GM13977 (cell line): ENCODE results near the gene PUM2.

ENCODE experiments used
- DNase-seq: peaks from one replicate; pipeline ENCODE4 v3.0.0; 2012; ENCODE audit warnings: low spot score
- in situ Hi-C: fragments of 300-500 bp; cut with MboI; formaldehyde crosslinking; loops from one replicate; pipeline ENCODE4 v1.12.0; 2022; ENCODE audit warnings: low sequenced_read_pairs, low pct_unique_long_range_greater_than_20kb, mixed read lengths, inconsistent platforms; ENCODE audit not compliant: unreplicated experiment
- TF ChIP-seq, protein P1 (sequence below): IDR thresholded peaks from 2 replicates; pipeline ENCODE4 v1.5.1; 2012; ENCODE audit warnings: mild to moderate bottlenecking, control low read depth; ENCODE audit not compliant: insufficient read depth; ENCODE audit errors: extremely low read depth, missing control alignments

The PUM2 gene

DNA sequence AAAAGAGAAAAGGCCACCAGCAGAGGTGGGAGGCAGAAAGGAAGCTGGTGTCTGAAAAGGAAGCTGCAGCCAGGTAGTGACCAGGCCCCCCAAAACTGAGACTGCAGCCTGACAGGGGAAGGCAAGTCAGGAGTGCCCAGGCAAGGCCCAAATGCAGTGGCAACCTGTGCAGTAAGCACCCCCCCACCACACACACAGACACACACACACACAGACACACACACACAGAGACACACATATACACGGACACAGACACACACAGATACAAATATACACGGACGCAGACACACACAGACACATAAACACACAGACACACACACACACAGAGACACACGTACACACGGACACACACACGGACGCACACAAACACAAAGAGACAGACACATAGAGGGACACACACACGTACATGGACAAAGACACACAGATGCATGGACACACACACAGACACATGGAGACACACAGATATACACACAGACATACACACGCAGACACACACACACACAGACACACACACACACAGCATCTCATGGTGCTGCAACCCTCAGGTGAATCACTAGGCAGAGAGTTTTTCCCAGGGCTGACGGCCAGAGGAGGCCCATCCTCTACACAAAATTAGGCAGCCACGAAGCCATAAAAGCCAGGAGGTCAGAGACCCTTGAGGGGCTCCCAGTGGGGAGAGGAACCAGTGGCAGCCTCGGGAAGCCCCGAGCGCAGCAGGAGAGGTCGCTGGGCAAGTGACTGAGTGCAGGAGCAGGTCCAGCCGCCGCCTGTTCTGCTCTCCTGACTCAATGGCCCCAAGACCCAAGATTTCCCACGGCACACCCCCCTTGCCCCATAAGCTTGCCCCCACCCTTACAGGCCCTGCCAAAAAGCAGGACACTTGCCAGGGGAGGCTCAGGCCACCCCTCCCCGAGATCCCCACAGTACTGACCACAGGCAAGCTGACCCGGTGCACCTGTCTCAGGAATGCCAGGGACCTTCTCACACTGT lies 132.0 kb downstream of the PUM2 start:
- in situ Hi-C loops = no loop called here
- TF ChIP-seq, protein P1, sequence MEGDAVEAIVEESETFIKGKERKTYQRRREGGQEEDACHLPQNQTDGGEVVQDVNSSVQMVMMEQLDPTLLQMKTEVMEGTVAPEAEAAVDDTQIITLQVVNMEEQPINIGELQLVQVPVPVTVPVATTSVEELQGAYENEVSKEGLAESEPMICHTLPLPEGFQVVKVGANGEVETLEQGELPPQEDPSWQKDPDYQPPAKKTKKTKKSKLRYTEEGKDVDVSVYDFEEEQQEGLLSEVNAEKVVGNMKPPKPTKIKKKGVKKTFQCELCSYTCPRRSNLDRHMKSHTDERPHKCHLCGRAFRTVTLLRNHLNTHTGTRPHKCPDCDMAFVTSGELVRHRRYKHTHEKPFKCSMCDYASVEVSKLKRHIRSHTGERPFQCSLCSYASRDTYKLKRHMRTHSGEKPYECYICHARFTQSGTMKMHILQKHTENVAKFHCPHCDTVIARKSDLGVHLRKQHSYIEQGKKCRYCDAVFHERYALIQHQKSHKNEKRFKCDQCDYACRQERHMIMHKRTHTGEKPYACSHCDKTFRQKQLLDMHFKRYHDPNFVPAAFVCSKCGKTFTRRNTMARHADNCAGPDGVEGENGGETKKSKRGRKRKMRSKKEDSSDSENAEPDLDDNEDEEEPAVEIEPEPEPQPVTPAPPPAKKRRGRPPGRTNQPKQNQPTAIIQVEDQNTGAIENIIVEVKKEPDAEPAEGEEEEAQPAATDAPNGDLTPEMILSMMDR = no peak
- no peak for DNase-seq

DNA sequence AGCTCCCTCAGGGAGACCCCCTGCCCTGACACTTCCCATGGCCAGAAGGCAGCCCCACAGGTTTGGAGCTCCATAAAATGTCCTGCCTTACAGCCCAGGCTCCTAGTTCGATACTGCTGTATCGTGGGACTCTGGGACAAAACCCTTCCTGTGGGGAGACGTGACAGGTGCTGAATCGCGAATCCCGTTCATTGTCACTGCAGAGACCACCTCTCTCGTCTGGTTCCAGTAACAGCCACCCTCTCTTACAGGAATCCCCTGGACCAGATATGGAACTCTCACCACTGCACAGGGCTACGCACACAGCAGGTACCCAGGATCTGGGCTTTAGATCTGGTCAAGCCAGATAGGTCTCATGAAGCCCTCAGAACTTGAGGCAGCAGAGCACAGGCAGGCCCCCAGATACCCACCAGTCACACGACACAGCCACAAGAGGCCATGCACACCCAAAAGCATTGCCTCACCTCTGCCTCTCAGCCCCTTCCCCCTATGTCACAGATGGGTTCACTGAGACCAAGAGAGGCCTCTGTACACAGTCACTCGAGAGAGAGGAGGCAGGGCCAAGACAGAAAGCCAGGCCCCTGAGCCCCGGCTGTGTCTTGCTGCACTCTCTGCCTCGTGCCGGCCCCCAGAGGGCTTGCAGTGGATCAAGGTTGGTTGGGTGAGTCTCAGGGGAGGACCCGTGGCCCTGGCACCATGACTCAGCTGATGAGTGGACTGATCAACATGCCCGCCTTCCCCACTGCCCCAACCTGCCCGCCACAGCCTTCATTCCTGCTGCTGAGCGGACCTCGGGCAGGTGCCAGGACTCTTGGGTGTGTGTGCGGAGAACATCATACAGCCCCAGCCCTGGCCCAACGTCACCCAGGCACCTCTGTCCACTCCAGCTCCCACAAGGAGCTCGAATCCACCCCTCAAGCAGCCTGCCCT lies 133.3 kb downstream of the PUM2 start:
- DNase-seq = no peak
- in situ Hi-C loops = no loop called here
- TF ChIP-seq, protein P1 = no peak

DNA sequence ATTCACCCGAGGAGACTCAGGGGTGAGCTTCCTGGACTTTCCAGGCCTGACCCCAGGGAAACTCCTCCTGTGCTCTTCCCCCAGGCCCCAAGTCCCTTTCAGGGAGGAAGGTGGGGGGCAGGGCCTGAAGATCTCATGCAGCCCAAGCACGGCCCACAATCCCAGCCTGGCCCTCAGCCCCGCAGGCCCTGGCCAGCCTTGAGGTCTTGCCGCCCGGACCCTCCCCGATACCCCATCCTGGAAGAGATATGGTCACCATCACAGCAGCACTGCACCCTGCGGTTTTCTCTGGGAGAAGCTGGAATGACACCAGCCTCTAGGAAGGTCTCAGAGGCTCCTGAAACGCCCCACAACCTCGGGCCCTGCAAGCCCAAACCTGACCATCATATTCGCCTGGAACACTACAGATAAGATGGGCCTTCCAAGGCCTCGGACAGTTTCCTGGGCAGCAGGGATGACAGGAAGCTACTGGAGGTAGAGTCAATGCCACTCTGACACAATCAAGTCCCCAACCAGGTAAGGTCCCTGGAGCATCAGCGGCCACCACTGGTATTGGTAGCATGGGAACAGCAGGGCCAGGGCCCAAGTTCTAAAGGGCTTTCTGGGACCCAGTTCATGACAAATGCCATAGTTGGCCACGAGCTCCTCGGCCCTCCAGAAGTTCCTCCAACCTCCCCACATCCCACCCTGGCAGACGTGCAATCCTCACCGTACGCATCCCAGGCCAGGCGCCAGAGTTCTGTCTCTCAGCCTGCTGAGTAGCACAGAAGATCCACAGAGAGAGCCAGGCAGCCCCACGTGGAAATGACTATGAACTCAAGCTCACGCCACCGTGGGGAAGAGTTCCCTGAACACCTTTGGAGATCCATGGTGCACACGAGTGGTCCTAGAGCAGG lies 134.3 kb downstream of the PUM2 start:
- no peak for DNase-seq
- TF ChIP-seq, protein P1 = no peak
- in situ Hi-C loops = no loop called here

DNA sequence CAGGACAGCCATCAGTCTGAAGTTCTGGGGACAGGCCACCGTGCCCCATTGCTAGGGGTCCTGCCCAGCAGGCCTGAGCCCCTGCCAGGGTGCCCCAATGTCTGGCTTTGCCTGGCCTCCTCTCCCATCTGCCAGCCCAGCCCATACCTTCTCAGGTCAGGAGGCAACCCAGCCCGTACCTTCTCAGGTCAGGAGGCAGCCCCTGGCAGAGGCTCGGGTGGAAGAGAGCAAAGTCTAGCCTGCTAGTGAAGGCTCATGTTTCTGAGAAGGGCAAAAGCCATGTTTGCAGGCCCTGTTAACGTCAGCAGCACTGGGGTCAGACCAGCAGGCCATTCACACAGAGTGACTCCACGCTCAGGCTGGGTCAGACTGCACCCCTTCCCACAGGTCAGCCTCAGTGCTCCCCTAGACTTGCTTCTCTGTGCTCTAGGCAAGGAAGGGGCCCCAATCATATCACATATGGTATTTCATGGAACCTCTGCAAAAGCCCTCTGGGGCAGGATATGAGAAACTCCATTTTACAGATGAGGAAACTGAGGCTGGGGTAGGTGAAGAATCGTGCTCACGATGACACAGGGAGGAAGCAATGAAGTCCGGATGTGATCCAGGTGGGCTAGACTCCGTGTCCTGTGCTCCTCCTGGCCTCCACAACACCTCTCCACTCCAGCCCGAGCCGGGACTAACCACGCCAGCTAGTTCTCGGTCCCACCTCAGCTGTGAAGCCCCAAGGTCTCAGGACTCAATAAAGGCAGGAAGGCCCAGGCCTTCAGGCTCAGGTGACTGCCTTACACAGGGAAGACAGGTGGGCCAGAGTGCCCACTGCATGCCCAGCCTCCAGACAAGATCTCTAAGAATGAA lies 135.2 kb downstream of the PUM2 start:
- no peak for DNase-seq
- in situ Hi-C loops = no loop called here
- TF ChIP-seq, protein P1 = no peak

DNA sequence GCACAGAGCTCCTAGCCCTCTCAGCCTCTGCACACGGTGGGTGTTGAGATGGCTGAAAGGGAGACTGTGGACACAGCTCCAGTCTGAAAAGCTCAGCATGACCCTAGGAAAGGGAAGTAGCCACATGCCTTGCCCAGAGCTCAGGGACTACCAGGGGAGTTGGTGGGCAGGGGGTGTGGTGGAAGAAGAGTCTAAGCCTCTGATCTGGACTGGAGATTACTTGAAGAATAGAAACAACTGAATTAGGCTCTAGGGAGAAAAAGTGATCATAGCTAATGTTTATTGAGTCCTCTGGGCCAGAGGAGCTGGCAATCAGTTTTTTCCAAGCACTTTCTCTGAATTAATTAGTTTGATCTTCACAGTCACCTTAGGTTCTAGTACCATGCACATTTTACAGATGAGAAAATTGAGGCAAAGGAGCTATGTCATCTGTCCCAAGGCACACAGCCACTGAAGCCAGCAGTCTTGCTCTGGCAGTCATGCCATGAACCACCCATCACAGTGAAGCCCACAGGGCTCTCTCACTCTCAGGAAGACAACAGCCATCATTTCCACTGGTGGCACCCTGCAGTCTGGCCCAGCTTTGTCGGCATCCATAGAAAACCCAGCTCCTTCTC lies 136.0 kb downstream of the PUM2 start:
- no peak for DNase-seq
- in situ Hi-C loops = no loop called here
- TF ChIP-seq, protein P1 = no peak
